ENCODE data around the gene TBX3.

The TBX3 gene

GRCh38 chr12:114669401-114670290 lies 14.3 kb downstream of the TBX3 start:
- DNase-seq (no peak), ATAC-seq (ENCODE audit: insufficient read depth, low read depth) (no peak)
- H3K4me1 ChIP-seq (ENCODE audit: insufficient read depth, low read length) = no peaks in the 10 kb centered on the region
- H3K9me3 ChIP-seq (ENCODE audit: insufficient read depth, low read length, severe bottlenecking) = no peaks in the 10 kb centered on the region
- H2AFZ ChIP-seq (ENCODE audit: low read depth, low read length) = no peak overlapping the region
- no peaks in the 10 kb centered on the region for H3K36me3 ChIP-seq (ENCODE audit: insufficient read depth, low read length)
- no peak overlapping the region for H3K4me2 ChIP-seq (ENCODE audit: insufficient read depth, low read length)
- no peak overlapping the region for H3K4me3 ChIP-seq (ENCODE audit: low read depth in 1 of 2, low read length in 2 of 2)
- no peak overlapping the region for H3K9ac ChIP-seq (ENCODE audit: low read depth, low read length)
- no peak for TF ChIP-seq EZH2 (IDR thresholded peaks at IDR 0.05; ENCODE audit: borderline replicate concordance, low read depth, low read length, severe bottlenecking)
- no peak for TF ChIP-seq CTCF (IDR thresholded peaks at IDR 0.05; ENCODE audit: borderline replicate concordance, extremely low read depth, low read length, poor library complexity, severe bottlenecking)
- no peaks in the 10 kb centered on the region; the same call in 1 of the 2 replicates for H4K20me1 ChIP-seq (ENCODE audit: insufficient read depth, low read length)
- no peaks in the 10 kb centered on the region for H3K79me2 ChIP-seq (ENCODE audit: insufficient read depth, low read length)
- no peak overlapping the region for H3K27ac ChIP-seq (ENCODE audit: low read length)
- peaks cover 3% of the 10 kb centered on the region for H3K27me3 ChIP-seq (ENCODE audit: insufficient read depth, low read length, poor library complexity)

- Histone ChIP-seq H3K9me3 (ENCODE audit: insufficient read depth, low read length, severe bottlenecking) (no peaks in the 10 kb centered on the region), H3K27me3 (ENCODE audit: insufficient read depth, low read length, poor library complexity) (peaks cover 3% of the 10 kb centered on the region), H3K79me2 (ENCODE audit: insufficient read depth, low read length) (no peaks in the 10 kb centered on the region), H3K9ac (ENCODE audit: low read depth, low read length) (no peak overlapping the region), H3K4me2 (ENCODE audit: insufficient read depth, low read length) (no peak overlapping the region), H4K20me1 (ENCODE audit: insufficient read depth, low read length) (no peaks in the 10 kb centered on the region; the same call in 1 of the 2 replicates), H3K36me3 (ENCODE audit: insufficient read depth, low read length) (no peaks in the 10 kb centered on the region), H3K4me3 (ENCODE audit: low read depth in 1 of 2, low read length in 2 of 2) (no peak overlapping the region), H3K4me1 (ENCODE audit: insufficient read depth, low read length) (no peaks in the 10 kb centered on the region), H3K27ac (ENCODE audit: low read length) (no peak overlapping the region), H2AFZ (ENCODE audit: low read depth, low read length) (no peak overlapping the region)
- no peak for DNase-seq
- ATAC-seq (ENCODE audit: insufficient read depth, low read depth) = no peak
- TF ChIP-seq EZH2 (IDR thresholded peaks at IDR 0.05; ENCODE audit: borderline replicate concordance, low read depth, low read length, severe bottlenecking) = no peak
- TF ChIP-seq CTCF (IDR thresholded peaks at IDR 0.05; ENCODE audit: borderline replicate concordance, extremely low read depth, low read length, poor library complexity, severe bottlenecking) = no peak
Measured at GRCh38 chr12:114668886-114669288, 15.1 kb downstream of the TBX3 start.

- no peak overlapping the region for H2AFZ ChIP-seq (ENCODE audit: low read depth, low read length)
- no peak for ATAC-seq (ENCODE audit: insufficient read depth, low read depth)
- H3K9me3 ChIP-seq (ENCODE audit: insufficient read depth, low read length, severe bottlenecking) = no peaks in the 10 kb centered on the region
- H3K27ac ChIP-seq (ENCODE audit: low read length) = no peak overlapping the region
- peaks cover 3% of the 10 kb centered on the region for H3K27me3 ChIP-seq (ENCODE audit: insufficient read depth, low read length, poor library complexity)
- TF ChIP-seq EZH2 (IDR thresholded peaks at IDR 0.05; ENCODE audit: borderline replicate concordance, low read depth, low read length, severe bottlenecking) (no peak), CTCF (IDR thresholded peaks at IDR 0.05; ENCODE audit: borderline replicate concordance, extremely low read depth, low read length, poor library complexity, severe bottlenecking) (no peak)
- H4K20me1 ChIP-seq (ENCODE audit: insufficient read depth, low read length) = no peaks in the 10 kb centered on the region; the same call in 1 of the 2 replicates
- no peaks in the 10 kb centered on the region for H3K4me1 ChIP-seq (ENCODE audit: insufficient read depth, low read length)
- no peak overlapping the region for H3K4me3 ChIP-seq (ENCODE audit: low read depth in 1 of 2, low read length in 2 of 2)
- no peak overlapping the region for H3K4me2 ChIP-seq (ENCODE audit: insufficient read depth, low read length)
- H3K9ac ChIP-seq (ENCODE audit: low read depth, low read length) = no peak overlapping the region
- no peak for DNase-seq
- H3K36me3 ChIP-seq (ENCODE audit: insufficient read depth, low read length) = no peaks in the 10 kb centered on the region
- no peaks in the 10 kb centered on the region for H3K79me2 ChIP-seq (ENCODE audit: insufficient read depth, low read length)
Measured at GRCh38 chr12:114668151-114668885, 15.7 kb downstream of the TBX3 start.
